ENCODE measurements around the gene CAPZB. TPM values are rescaled to one million over a fixed set of nuclear protein-coding genes. Genes with fewer than 3 reads are reported as not detected.

Gene CAPZB
- polyA plus RNA-seq, 1 of the 3 experiments (the other 2 are of a cell fraction): 122 TPM

- Histone ChIP-seq H3K9ac (no peak overlapping the region), H3F3A (replicated peaks; ENCODE audit: insufficient read depth) (peaks cover 19% of the 10 kb centered on the region), H4K20me1 (ENCODE audit: insufficient read depth) (peaks cover 94% of the 10 kb centered on the region), H3K4me3 (ENCODE audit: low read depth in 2 of 2, low read length in 1 of 2) (no peak overlapping the region), H3K36me3 (replicated peaks in 1 of 2; ENCODE audit: control insufficient read depth in 1 of 2, insufficient read depth in 2 of 2, low read length in 1 of 2) (peaks cover 0 to 3% of the 10 kb centered on the region in 2 experiments), H3K9me2 (no peaks in the 10 kb centered on the region), H3K4me2 (no peak overlapping the region), H3K4me1 (ENCODE audit: control insufficient read depth in 1 of 2, insufficient read depth in 2 of 2, low read depth in 1 of 2, low read length in 1 of 2) (peaks cover 13 to 42% of the 10 kb centered on the region in 2 experiments; a peak in 3 of 4 replicates), H3K9me3 (no peaks in the 10 kb centered on the region), H3K27me3 (ENCODE audit: insufficient read depth) (no peaks in the 10 kb centered on the region), H3K79me2 (ENCODE audit: insufficient read depth) (peaks cover 100% of the 10 kb centered on the region), H2AFZ (ENCODE audit: low read depth) (no peak overlapping the region), H3K27ac (ENCODE audit: low read depth in 2 of 2, low read length in 1 of 2) (no peak overlapping the region)
- 76% methylated on average over 2 of the region's 2 CpGs for WGBS (ENCODE audit: low lambda C conversion rate)
- TF ChIP-seq SIN3A (IDR thresholded peaks at IDR 0.05; ENCODE audit: borderline replicate concordance, low read depth, low read length) (no peak), MAX (IDR thresholded peaks at IDR 0.05; ENCODE audit: low read depth) (no peak), PBX3 (IDR thresholded peaks at IDR 0.05) (no peak), USF1 (IDR thresholded peaks at IDR 0.05; ENCODE audit: borderline replicate concordance, low read depth) (no peak)
- TF ChIP-seq, protein P1, sequence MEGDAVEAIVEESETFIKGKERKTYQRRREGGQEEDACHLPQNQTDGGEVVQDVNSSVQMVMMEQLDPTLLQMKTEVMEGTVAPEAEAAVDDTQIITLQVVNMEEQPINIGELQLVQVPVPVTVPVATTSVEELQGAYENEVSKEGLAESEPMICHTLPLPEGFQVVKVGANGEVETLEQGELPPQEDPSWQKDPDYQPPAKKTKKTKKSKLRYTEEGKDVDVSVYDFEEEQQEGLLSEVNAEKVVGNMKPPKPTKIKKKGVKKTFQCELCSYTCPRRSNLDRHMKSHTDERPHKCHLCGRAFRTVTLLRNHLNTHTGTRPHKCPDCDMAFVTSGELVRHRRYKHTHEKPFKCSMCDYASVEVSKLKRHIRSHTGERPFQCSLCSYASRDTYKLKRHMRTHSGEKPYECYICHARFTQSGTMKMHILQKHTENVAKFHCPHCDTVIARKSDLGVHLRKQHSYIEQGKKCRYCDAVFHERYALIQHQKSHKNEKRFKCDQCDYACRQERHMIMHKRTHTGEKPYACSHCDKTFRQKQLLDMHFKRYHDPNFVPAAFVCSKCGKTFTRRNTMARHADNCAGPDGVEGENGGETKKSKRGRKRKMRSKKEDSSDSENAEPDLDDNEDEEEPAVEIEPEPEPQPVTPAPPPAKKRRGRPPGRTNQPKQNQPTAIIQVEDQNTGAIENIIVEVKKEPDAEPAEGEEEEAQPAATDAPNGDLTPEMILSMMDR (IDR thresholded peaks at IDR 0.05): no peak
- TF ChIP-seq, protein P2, sequence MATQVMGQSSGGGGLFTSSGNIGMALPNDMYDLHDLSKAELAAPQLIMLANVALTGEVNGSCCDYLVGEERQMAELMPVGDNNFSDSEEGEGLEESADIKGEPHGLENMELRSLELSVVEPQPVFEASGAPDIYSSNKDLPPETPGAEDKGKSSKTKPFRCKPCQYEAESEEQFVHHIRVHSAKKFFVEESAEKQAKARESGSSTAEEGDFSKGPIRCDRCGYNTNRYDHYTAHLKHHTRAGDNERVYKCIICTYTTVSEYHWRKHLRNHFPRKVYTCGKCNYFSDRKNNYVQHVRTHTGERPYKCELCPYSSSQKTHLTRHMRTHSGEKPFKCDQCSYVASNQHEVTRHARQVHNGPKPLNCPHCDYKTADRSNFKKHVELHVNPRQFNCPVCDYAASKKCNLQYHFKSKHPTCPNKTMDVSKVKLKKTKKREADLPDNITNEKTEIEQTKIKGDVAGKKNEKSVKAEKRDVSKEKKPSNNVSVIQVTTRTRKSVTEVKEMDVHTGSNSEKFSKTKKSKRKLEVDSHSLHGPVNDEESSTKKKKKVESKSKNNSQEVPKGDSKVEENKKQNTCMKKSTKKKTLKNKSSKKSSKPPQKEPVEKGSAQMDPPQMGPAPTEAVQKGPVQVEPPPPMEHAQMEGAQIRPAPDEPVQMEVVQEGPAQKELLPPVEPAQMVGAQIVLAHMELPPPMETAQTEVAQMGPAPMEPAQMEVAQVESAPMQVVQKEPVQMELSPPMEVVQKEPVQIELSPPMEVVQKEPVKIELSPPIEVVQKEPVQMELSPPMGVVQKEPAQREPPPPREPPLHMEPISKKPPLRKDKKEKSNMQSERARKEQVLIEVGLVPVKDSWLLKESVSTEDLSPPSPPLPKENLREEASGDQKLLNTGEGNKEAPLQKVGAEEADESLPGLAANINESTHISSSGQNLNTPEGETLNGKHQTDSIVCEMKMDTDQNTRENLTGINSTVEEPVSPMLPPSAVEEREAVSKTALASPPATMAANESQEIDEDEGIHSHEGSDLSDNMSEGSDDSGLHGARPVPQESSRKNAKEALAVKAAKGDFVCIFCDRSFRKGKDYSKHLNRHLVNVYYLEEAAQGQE (IDR thresholded peaks at IDR 0.05; ENCODE audit: low read depth, low read length): no peak
- DNase-seq: no peak
- POLR2A ChIA-PET: no interaction called here
- CTCF ChIA-PET: interaction anchor here (0.9 to 1.8 kb wide), 6 partner anchors 16 to 189 kb away, joined by 3 to 8 read pairs (median 4); no protein-coding TSS in a partner anchor
Measured at GRCh38 chr1:19465123-19465522, 20.2 kb downstream of the CAPZB start.

- Histone ChIP-seq H3K4me3 (ENCODE audit: low read depth in 2 of 2, low read length in 1 of 2) (no peak overlapping the region), H3K4me2 (no peak overlapping the region), H3K36me3 (replicated peaks in 1 of 2; ENCODE audit: control insufficient read depth in 1 of 2, insufficient read depth in 2 of 2, low read length in 1 of 2) (peaks cover 0 to 3% of the 10 kb centered on the region in 2 experiments), H3K27me3 (ENCODE audit: insufficient read depth) (no peaks in the 10 kb centered on the region), H3K79me2 (ENCODE audit: insufficient read depth) (peaks cover 100% of the 10 kb centered on the region), H3K4me1 (ENCODE audit: control insufficient read depth in 1 of 2, insufficient read depth in 2 of 2, low read depth in 1 of 2, low read length in 1 of 2) (peaks cover 12 to 41% of the 10 kb centered on the region in 2 experiments; a peak in 3 of 4 replicates), H3K9me3 (no peaks in the 10 kb centered on the region), H4K20me1 (ENCODE audit: insufficient read depth) (peaks cover 94% of the 10 kb centered on the region), H3F3A (replicated peaks; ENCODE audit: insufficient read depth) (peaks cover 19% of the 10 kb centered on the region), H3K9ac (no peak overlapping the region), H3K9me2 (no peaks in the 10 kb centered on the region), H3K27ac (ENCODE audit: low read depth in 2 of 2, low read length in 1 of 2) (no peak overlapping the region), H2AFZ (ENCODE audit: low read depth) (no peak overlapping the region)
- 98% methylated on average over 4 of the region's 4 CpGs for WGBS (ENCODE audit: low lambda C conversion rate)
- no peak for TF ChIP-seq EZH2phosphoT487 (IDR thresholded peaks at IDR 0.05; ENCODE audit: borderline replicate concordance, low read depth)
- no peak for TF ChIP-seq FOXJ3 (CRISPR knock-in tag; IDR thresholded peaks at IDR 0.05)
- CTCF ChIA-PET: interaction anchor here (1.1 to 1.8 kb wide), 3 partner anchors 19 to 186 kb away, joined by 3 to 8 read pairs (median 5); no protein-coding TSS in a partner anchor
- POLR2A ChIA-PET: no interaction called here
- DNase-seq: no peak
Measured at GRCh38 chr1:19464696-19465095, 20.6 kb downstream of the CAPZB start.

Measured in SK-N-SH (cell line).